HG03460 (cell line): ENCODE measurements around the gene CARS2.
"Not testable (repeated sequence)": the region's sequence is repeated elsewhere in the genome, so short reads cannot be mapped to it uniquely, and the experiment has no call there.

Experiments used
- ATAC-seq: cut with Tn5 transposase; IDR thresholded peaks from one replicate; pipeline ENCODE4 v1.9.1; 2021; ENCODE audit not compliant: unreplicated experiment

The CARS2 gene

DNA sequence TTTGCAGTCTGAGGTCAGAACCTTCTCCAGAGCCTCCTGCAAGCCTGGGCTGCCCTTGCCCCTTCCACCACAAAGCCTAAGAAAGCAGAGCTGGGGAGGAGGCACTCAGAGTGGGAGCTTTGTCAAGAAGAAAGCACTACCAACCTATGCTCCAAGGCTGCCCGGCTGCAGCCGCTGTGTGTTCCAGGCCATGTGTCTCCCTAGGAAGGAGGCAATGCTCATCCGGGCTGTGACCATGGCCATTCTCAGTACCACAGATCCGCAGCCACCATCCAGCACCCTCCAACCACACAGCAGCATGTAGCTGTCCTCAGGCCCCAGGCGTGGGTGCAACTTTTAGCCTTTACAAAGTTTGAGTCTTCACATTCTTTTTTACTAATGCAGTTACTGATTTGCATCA lies 22.0 kb downstream of the CARS2 start:
- no peak for ATAC-seq

DNA sequence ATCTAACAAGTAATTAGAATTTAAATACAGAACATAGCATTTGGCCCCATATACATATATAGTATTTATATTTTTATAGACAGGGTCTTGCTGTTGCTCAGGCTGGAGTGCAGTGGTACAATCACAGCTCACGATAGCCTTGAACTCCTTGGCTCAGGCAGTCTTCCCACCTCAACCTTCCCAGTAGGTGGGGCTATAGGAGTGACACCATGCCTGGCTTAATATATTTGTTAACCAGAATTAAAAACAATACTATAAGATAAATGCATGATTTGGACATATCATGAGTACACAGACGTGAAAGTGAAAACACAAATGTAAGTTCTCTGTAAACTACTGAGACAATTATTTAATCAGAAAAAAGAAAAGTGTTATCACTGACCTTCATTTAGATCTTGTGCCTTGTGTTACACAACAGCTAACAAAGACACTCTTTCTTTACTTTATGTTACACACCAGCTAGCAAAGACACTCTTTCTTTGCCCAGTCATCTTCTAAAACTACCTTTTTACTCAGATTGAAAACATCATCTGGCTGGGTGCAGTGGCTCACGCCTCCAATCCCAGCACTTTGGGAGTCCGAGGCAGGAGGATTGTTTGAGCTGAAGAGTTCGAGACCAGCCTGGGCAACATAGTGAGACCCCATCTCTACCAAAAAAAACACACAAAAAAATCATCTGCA lies 22.6 kb downstream of the CARS2 start:
- ATAC-seq, result no peak

DNA sequence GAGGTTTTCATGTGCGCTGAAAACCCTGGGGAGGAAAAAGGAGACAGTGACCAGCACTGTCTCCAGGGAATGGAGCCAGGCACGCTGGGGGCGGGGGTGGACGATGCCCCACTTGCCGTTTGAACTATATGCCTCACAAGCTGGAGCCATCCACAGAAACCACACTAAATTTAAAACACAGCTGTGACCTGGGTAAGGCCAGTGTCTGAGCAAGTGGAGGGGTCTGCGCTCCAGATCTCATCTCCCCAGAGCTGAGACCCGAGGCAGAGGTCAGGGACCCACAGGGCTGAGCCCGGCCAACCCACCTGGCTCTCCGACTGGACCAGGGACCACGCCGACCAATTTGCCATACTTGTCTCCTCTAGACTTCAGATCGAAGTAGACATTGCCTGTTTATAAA lies 23.2 kb downstream of the CARS2 start:
- no peak for ATAC-seq

DNA sequence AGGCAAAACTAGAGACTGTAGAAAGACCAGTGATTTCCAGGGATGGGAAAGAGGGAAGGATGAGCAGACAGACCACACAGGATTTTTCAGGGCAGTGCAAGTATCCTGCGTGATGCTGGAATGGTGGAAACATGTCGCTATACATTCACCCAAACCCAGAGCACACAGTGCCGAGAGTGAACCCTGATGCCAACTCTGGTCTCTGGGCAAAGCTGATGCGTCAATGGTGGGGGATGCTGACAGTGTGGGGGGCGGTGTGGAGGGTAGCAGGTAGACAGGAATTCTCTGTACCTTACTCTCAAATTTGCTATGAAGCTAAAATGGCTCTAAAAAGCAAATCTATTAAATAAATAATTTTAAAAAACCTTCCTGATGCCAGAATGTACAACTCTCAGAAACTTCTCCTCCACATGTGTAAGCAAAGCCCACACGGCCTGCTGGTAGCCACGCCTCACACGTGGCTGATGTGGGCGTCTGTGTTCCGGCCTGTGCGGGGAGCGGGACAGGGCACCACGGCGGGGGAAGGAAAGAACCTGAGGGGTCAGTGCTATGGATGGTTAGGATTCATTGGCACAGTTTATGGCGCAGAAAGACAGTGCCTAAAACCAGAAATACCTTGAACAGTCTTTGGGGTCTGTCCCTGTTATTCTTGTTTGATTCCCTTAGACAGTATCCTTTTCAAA lies 23.9 kb downstream of the CARS2 start:
- no peak for ATAC-seq

DNA sequence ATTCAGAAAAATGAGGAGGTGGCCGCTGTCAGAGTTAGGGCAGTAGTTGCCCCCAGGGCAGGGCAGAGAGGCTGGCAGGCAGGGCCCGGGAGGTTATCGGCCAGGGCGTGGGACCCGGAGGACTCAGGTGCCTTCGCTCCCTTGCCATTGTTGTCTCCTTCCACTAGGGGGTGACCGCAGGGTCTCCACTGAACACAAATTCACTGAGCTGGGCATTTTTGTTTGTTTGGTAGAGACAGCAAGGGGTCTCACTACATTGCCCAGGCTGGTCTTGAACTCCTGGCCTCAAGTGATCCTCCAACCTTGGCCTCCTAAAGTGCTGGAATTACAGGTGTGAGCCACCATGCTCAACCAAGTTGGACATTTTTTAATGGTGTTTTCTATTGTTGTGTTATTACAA lies 25.1 kb downstream of the CARS2 start:
- ATAC-seq, result no peak

DNA sequence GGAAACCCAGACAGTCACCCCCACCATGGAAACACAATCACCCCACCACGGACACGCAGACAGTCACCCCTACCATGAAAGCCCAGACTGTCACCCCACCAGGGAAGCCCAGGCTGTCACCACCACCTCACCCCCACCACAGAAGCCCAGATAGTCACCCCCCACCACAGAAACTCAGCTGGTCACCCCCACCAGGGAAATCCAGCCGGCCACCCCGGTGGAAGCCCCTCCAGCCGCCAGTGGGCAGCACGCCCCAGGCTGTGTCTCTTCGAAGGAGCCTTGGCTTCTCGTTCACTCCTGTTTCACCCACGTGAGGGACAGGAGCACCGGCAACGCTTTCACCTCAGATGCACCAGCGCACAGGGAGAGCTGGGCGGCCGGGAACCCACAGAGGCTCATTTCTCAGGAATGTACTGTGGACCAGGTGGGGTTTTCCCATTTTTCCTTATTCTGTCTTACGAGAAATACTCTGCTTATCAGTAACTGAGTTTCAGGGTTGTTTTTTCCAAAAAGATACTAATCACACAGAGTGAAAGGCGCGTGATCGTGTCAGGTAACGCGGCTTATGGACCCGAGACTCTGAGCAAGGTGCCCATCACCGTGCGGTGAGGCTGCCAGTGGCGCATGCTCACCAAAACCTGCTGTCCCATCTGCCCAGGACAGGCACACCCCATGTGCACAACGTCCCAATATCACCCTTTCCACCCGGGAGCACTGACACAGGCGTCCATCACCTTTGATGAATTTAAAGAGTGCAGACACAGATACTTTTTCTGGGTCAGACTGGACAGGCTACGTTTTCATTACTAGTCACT lies 28.0 kb downstream of the CARS2 start:
- no peak for ATAC-seq

DNA sequence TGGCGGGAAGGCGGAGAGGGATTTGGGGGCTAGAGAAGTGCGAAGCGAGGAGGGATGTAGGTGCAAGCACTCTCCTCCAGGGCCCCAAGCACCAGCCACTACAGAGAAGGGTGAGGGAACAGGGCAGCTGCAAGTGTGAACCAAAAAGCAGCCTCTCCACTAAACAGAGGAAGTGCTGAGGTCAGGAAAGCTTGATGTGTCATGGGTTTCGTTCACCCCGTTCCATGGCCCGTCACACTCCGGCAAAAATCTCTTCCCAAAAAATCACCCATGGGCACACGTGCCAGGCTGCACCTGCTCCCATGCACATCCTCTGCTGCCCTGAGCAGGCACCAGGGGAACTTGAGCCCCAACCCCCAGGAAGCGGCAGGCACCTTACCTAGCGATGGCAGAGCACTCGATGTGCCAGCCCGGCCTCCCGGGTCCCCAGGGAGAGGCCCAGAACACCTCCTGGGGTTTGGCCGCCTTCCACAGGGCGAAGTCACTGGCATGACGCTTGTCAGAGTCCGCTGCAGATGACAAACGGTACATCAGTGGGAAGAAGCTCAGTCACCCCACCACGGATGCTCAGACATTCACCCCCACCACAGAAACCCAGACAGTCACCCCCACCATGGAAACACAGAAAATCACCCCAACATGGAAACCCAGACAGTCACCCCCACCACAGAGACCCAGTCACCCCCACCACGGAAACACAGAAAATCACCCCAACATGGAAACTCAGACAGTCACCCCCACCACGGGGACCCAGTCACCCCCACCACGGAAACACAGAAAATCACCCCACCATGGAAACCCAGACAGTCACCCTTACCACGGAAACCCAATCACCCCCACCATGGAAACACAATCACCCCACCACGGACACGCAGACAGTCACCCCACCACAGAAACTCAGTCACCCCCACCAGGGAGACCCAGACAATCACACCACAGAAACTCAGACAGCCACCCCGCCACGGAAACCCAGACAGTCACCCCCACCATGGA lies 29.0 kb downstream of the CARS2 start:
- ATAC-seq, result peak; percentile 75

DNA sequence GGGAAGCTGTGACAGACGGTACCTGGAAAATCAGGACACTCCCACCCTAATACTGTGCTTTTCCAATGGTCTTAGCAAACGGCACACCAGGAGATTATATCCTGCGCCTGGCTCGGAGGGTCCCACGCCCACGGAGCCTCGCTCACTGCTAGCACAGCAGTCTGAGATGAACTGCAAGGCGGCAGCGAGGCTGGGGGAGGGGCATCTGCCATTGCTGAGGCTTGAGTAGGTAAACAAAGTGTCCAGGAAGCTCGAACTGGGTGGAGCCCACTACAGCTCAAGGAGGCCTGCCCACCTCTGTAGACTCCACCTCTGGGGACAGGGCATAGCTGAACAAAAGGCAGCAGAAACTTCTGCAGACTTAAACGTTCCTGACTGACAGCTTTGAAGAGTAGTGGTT lies 36.1 kb downstream of the CARS2 start:
- not testable (repeated sequence) for ATAC-seq

DNA sequence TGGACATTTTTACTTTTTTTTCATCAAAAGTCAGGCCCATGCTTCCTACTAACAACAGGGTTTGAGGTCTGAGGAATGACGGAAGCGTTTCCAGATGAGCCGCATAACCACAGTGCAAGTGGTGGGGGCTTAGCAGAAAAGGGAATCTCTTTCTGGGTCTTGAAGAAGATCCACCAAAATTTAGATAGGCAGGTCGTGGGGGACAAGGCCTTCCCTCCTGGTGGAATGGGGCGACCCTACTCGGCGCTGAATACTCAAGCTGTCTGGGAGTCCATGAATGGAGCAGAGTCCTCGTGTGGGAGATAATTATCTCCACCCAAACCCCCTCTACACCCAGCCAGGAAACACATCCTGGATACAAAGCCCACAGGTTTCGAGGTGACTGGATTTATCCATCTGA lies 36.9 kb downstream of the CARS2 start:
- ATAC-seq, result no peak

GRCh38 chr13:110666255-110666533 lies 39.7 kb downstream of the CARS2 start:
- ATAC-seq, result no peak

- no peak for ATAC-seq
Observed at GRCh38 chr13:110665491-110666254, 40.2 kb downstream of the CARS2 start.

DNA sequence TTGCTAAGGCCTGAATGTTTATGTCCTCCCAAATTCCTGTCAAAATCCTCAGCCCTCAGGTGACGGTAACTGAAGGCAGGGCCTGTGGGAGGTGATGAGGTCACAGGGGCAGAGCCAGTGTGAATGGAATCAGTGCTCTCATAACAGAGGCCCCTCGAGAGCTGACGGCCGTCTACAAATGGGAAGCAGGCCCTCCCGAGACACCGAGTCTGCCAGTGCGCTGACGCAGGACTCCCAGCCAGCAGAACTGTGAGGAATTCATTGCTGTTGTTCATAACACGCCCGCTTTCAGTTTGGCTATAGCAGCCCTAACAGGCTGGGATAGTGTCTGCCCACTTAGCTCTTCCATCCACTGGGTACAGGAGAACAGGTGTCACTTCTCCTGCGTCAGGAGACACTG lies 41.2 kb downstream of the CARS2 start:
- no peak for ATAC-seq

DNA sequence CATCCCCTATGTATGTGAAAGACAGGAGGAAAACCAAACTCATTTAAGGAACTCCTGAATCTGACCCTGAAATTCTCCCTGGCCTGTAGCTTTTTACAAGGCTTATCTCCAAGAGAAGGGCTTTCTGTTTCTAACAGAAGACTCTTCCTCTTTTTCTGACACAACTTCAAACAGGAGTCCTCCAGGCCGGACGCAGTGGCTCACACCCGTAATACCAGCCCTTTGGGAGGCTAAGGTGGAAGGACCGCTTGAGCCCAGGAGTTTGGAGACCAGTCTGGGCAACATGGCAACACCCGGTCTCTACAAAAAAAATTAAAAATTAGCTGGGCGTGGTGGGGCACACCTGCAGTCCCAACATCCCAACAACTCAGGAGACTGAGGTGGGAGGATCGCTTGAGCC lies 41.9 kb downstream of the CARS2 start:
- no peak for ATAC-seq

DNA sequence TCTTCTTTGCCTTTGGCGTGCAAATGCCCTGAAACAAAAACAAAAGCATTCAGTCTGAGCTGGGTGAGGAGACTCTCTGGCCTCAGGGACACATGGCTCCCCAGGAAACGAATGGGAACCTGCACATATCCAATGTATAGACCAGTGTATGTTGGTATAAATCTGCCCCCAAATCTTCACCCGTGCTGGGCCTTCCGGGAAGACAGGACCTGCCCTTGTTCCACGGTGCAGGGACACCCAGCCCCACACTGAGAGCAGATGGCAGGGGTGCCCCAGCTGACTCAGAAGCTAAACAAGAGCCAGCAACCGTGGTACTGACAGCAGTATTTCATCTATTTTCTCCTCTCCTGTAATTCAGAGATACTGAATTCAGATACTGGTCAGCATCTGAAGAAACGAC lies 42.4 kb downstream of the CARS2 start:
- ATAC-seq, result no peak

- no peak for ATAC-seq
Observed at GRCh38 chr13:110662777-110663443, 43.0 kb downstream of the CARS2 start.

- no peak for ATAC-seq
Observed at GRCh38 chr13:110662091-110662490, 43.8 kb downstream of the CARS2 start.

DNA sequence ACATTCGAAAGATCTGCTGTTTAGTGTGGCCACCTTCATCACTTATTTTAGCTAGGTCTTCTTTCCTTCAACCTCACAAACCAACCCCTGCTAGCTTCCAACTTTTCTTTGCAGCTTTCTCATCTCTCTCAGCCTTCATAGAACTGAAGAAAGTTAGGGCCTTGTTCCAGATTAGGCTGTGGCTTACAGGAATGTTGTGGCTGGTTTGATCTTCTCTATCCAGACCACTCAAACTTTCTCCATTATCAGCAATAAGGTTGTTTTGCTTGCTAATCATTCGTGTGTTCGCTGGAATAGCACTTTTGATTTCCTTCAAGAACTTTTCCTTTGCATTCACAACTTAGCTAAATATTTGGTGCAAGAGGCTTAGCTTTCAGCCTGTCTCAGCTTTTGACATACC lies 44.7 kb downstream of the CARS2 start:
- no peak for ATAC-seq

DNA sequence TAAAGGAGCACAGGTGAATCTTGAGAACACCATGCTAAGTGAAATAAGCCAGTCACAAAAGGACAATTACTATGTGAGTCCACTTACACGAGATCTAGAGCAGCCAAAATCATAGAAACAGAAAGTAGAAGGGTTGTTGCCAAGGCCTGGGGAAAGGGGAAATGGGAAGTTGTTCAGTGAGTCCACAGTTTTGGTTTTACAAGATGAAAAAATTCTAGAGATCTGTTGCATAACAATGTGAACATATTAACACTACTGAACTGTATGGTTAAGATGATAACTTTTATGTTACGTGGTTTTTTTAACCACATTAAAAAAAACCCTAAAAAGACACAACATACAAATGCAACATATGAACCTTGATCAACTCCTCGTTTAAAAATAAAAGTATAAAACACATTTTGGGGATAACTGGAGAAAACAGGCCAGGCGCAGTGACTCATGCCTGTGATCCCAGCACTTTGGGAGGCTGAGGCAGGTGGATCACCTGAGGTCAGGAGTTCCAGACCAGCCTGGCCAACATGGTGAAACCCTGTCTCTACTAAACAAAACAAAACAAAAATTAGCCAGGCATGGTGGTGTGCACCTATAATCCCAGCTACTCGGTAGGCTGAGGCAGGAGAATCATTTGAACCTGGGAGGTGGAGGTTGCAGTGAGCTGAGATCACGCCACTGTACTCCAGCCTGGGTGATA lies 47.6 kb downstream of the CARS2 start:
- peak; percentile 82 for ATAC-seq

GRCh38 chr13:110657196-110657595 lies 48.7 kb downstream of the CARS2 start:
- ATAC-seq, result no peak
